GM23338 (cell line): Measurements from ENCODE around the gene TBX1. TPM values are rescaled to one million over a fixed set of nuclear protein-coding genes. Genes with fewer than 3 reads are reported as not detected.

Source experiments
- ATAC-seq: fragments of 200-7000 bp; cut with Tn5 transposase; 3 replicates; pipeline ENCODE4 v1.9.1; 2020
- DNase-seq: peaks from one replicate; pipeline ENCODE4 v3.0.0-alpha.2; 2015; ENCODE audit warnings: low spot score
- H2AFZ ChIP-seq: fragments of 200-600 bp; sonication (generic); 2 replicates; pipeline ENCODE4 v1.8.0; 2016; ENCODE audit warnings: antibody characterized with exemption, mild to moderate bottlenecking, moderate library complexity
- H3F3A ChIP-seq: fragments of 200-600 bp; sonication (generic); replicated peaks from 2 replicates; pipeline ENCODE4 v1.8.0; 2017; ENCODE audit warnings: antibody characterized with exemption, mixed run types, low read depth
- H3K27ac ChIP-seq: fragments of 200-600 bp; sonication (generic); 2 replicates; pipeline ENCODE4 v1.6.1; 2016; ENCODE audit warnings: low read depth
- H3K27me3 ChIP-seq: fragments of 200-600 bp; sonication (generic); 2 replicates; pipeline ENCODE4 v1.8.0; 2016; ENCODE audit warnings: mild to moderate bottlenecking, mixed run types, moderate library complexity; ENCODE audit not compliant: insufficient read depth
- H3K36me3 ChIP-seq: fragments of 200-600 bp; sonication (generic); 2 replicates; pipeline ENCODE4 v1.8.0; 2016; ENCODE audit warnings: mild to moderate bottlenecking; ENCODE audit not compliant: insufficient read depth
- H3K4me1 ChIP-seq: fragments of 200-600 bp; sonication (generic); 2 replicates; pipeline ENCODE4 v1.8.0; 2016; ENCODE audit warnings: mild to moderate bottlenecking, moderate library complexity; ENCODE audit not compliant: insufficient read depth
- H3K4me2 ChIP-seq: fragments of 200-600 bp; sonication (generic); 2 replicates; pipeline ENCODE4 v1.7.1; 2017; ENCODE audit warnings: mixed run types
- H3K4me3 ChIP-seq: fragments of 200-600 bp; sonication (generic); 2 replicates; pipeline ENCODE4 v1.6.1; 2016; ENCODE audit warnings: mixed run types
- H3K79me2 ChIP-seq: fragments of 200-600 bp; sonication (generic); replicated peaks from 2 replicates; pipeline ENCODE4 v1.8.0; 2017; ENCODE audit warnings: mild to moderate bottlenecking; ENCODE audit not compliant: insufficient read depth
- H3K9me2 ChIP-seq: fragments of 200-600 bp; sonication (generic); 2 replicates; pipeline ENCODE4 v1.8.0; 2017; ENCODE audit not compliant: insufficient read depth
- H4K20me1 ChIP-seq: fragments of 200-600 bp; sonication (generic); replicated peaks from 2 replicates; pipeline ENCODE4 v1.8.0; 2017; ENCODE audit warnings: mild to moderate bottlenecking; ENCODE audit not compliant: insufficient read depth
- H3K27ac Mint-ChIP-seq: 2 replicates; pipeline ENCODE4 v1.8.0; 2020; ENCODE audit warnings: inconsistent platforms, mild to moderate bottlenecking, moderate library complexity, mixed read lengths
- H3K27me3 Mint-ChIP-seq: 3 replicates; pipeline ENCODE4 v1.8.0; 2022; ENCODE audit warnings: low read depth, mild to moderate bottlenecking, moderate library complexity, mixed read lengths, inconsistent platforms; ENCODE audit not compliant: insufficient read depth, poor library complexity
- H3K36me3 Mint-ChIP-seq: 3 replicates; pipeline ENCODE4 v1.8.0; 2021; ENCODE audit warnings: low read depth, mild to moderate bottlenecking, inconsistent platforms, moderate library complexity, mixed read lengths
- H3K4me1 Mint-ChIP-seq: 3 replicates; pipeline ENCODE4 v1.8.0; 2020; ENCODE audit warnings: mild to moderate bottlenecking, inconsistent platforms, mixed read lengths
- H3K4me3 Mint-ChIP-seq: 3 replicates; pipeline ENCODE4 v1.8.0; 2021; ENCODE audit warnings: moderate library complexity, mild to moderate bottlenecking, inconsistent platforms, mixed read lengths
- H3K9me3 Mint-ChIP-seq: 3 replicates; pipeline ENCODE4 v1.8.0; 2020; ENCODE audit warnings: moderate library complexity, mild to moderate bottlenecking, inconsistent platforms, mixed read lengths
- CREB1 ChIP-seq: fragments of 250-450 bp; sonication (Bioruptor Pico); IDR thresholded peaks from 2 replicates; pipeline ENCODE4 v1.5.0; 2020; ENCODE audit warnings: low read depth, mild to moderate bottlenecking, moderate library complexity
- CTCF ChIP-seq, 2 experiments: fragments of 200-600 bp in 1 of 2; sonication (generic) in 1 of 2; conservative IDR thresholded peaks; 2 replicates each; pipeline versions ENCODE4 v1.5.1 to v1.6.1; 2016 to 2017; ENCODE audit warnings: antibody characterized with exemption in 2 of 2, low read depth in 2 of 2, mild to moderate bottlenecking in 2 of 2, moderate library complexity in 1 of 2
- EZH2 ChIP-seq: fragments of 200-600 bp; sonication (generic); IDR thresholded peaks from one replicate; pipeline ENCODE4 v1.8.0; 2017; ENCODE audit warnings: antibody characterized with exemption, mild to moderate bottlenecking, low read depth; ENCODE audit not compliant: unreplicated experiment
- EZH2phosphoT487 ChIP-seq: fragments of 200-600 bp; sonication (generic); IDR thresholded peaks from one replicate; pipeline ENCODE4 v1.8.1; 2018; ENCODE audit warnings: antibody characterized with exemption; ENCODE audit not compliant: unreplicated experiment
- JUNB ChIP-seq: IDR thresholded peaks from one replicate; pipeline ENCODE4 v1.6.1; 2016; ENCODE audit warnings: antibody characterized with exemption; ENCODE audit not compliant: unreplicated experiment
- NANOG ChIP-seq: IDR thresholded peaks from 2 replicates; pipeline ENCODE4 v1.6.1; 2016; ENCODE audit warnings: antibody characterized with exemption, borderline replicate concordance
- POLR2AphosphoS5 ChIP-seq: IDR thresholded peaks from 2 replicates; pipeline ENCODE4 v1.6.1; 2016; ENCODE audit warnings: antibody characterized with exemption, low read depth
- REST ChIP-seq: IDR thresholded peaks from one replicate; pipeline ENCODE4 v1.6.1; 2018; ENCODE audit warnings: antibody characterized with exemption; ENCODE audit not compliant: unreplicated experiment
- STAT1 ChIP-seq: IDR thresholded peaks from one replicate; pipeline ENCODE4 v1.6.1; 2016; ENCODE audit warnings: antibody characterized with exemption; ENCODE audit not compliant: unreplicated experiment
- ZNF331 ChIP-seq: fragments of 250-450 bp; sonication (Bioruptor Pico); IDR thresholded peaks from 2 replicates; pipeline ENCODE4 v1.5.0; 2020; ENCODE audit warnings: low read depth, mild to moderate bottlenecking, moderate library complexity
- ZNF462 ChIP-seq: fragments of 250-450 bp; sonication (Bioruptor Pico); IDR thresholded peaks from 2 replicates; pipeline ENCODE4 v1.5.0; 2020; ENCODE audit warnings: mild to moderate bottlenecking, moderate library complexity
- polyA plus RNA-seq: library from polyadenylated mRNA; unstranded; fragments of >200 nt; fragmentation: Nextera tagmentation; extraction: Ambion mirVana; gene quantifications from 2 replicates; pipeline ENCODE4 v1.2.1, GENCODE V29; 2016
- total RNA-seq: library from RNA; depleted of rRNA; stranded (reverse); fragments of >200 nt; shearing (Covaris generic); gene quantifications from 2 replicates; pipeline ENCODE4 v1.2.3, GENCODE V29; 2014
- TF ChIP-seq, protein P1 (sequence below): IDR thresholded peaks from 2 replicates; pipeline ENCODE4 v1.6.1; 2016; ENCODE audit warnings: antibody characterized with exemption

TBX1 gene
- total and polyA plus RNA-seq, 2 experiments from 2014 or later, result 0.19 to 0.66 TPM

DNA sequence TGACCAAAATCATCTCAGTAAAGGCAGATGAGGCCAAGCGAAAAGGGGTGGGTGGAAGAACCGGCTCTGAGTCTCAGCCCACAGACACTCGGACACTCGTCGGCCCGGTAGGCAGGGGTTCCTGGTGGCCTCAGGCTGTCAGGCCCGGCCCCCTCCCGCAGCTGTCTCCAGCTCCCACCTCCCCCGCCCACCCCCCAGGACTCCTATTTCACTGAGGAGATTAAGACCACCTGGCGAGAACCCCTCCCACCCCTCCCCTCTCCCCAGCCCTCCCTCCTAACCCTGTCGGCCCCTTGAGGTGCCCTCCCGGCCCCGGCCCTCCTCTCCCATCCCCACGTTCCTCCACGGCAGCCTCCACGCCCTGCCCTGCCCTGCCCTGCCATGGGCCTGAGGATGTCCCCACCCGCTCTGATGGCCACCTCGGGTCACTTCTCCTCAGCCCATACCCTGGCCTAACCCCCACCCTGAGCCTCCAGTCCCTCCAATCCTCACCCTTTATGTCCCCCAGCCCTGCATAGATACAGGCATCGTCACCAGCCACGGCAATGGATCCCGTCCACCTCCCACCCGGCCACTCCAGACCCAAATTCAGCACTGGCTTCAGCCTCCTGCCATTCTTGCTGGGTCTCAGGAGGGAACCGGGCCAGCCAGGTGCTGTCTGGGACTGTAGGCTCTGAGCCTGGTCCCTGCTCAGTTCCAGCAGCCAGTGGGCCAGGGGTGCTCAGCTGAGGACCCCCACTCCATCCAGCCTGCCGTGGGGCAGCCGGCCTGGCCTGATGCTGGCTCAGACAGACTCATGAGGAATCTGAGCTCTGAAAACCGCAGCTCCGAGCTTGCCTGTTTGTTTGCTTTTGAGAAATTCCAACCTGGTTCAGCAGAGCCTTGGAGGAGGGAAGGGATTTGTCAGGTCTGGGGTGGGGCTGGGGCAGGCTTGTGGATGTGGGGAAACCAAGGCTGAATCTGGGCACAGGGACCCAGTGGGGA, 9.8 kb upstream of the TBX1 start:
- H3K4me3 Mint-ChIP-seq, result no peak overlapping the region
- no peak for ATAC-seq
- H3K79me2 ChIP-seq, result no peaks in the 10 kb centered on the region

More for the DNA sequence above, 9.8 kb upstream of the TBX1 start:
- Histone ChIP-seq H3K4me1 (no peaks in the 10 kb centered on the region), H2AFZ (no peak overlapping the region), H3K27ac (no peak overlapping the region), H4K20me1 (0 out of 2 replicates have a peak, but pooled peaks cover 2% of the 10 kb centered on the region), H3K9me2 (no peaks in the 10 kb centered on the region), H3K36me3 (no peaks in the 10 kb centered on the region), H3K4me2 (no peak overlapping the region), H3F3A (no peaks in the 10 kb centered on the region), H3K4me3 (no peak overlapping the region), H3K27me3 (peaks cover 37% of the 10 kb centered on the region)
- Mint-ChIP-seq H3K9me3 (no peaks in the 10 kb centered on the region), H3K4me1 (peaks cover 11% of the 10 kb centered on the region), H3K36me3 (no peaks in the 10 kb centered on the region), H3K27ac (no peak overlapping the region), H3K27me3 (peaks cover 48% of the 10 kb centered on the region)
- TF ChIP-seq ZNF331 (CRISPR knock-in tag) (no peak), NANOG (no peak), EZH2phosphoT487 (no peak), REST (no peak), ZNF462 (CRISPR knock-in tag) (no peak), CTCF (conservative IDR thresholded peaks at IDR 0.05; ENCODE audit: low read depth in 2 of 2) (no peak), CREB1 (CRISPR knock-in tag) (no peak), POLR2AphosphoS5 (no peak), STAT1 (no peak), JUNB (no peak), EZH2 (no peak)
- TF ChIP-seq, protein P1, sequence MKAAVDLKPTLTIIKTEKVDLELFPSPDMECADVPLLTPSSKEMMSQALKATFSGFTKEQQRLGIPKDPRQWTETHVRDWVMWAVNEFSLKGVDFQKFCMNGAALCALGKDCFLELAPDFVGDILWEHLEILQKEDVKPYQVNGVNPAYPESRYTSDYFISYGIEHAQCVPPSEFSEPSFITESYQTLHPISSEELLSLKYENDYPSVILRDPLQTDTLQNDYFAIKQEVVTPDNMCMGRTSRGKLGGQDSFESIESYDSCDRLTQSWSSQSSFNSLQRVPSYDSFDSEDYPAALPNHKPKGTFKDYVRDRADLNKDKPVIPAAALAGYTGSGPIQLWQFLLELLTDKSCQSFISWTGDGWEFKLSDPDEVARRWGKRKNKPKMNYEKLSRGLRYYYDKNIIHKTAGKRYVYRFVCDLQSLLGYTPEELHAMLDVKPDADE, result no peak
- no peak for DNase-seq
